ENCODE measurements around the gene SLC5A6. TPM values are rescaled to one million over a fixed set of nuclear protein-coding genes. Genes with fewer than 3 reads are reported as not detected.

The SLC5A6 gene
- 44.8 and 48.4 TPM in 2 replicates for total RNA-seq (2014; rRNA removed; shearing (Covaris generic))

GRCh38 chr2:27211943-27212625 lies at the start of gene SLC5A6, which contains the start of gene ATRAID:
SLC5A6 (minus strand) TSS chr2:27212268; CDS start chr2:27207650, 4,618 bp downstream.
ATRAID (plus strand) TSS chr2:27212041; CDS start chr2:27212369, 328 bp downstream.

GRCh38 chr2:27217173-27218121 lies 5.4 kb upstream of the SLC5A6 start, which contains the start of gene CAD:
CAD (plus strand) TSS chr2:27217369; CDS start chr2:27217552, 183 bp downstream.

Other genes with a start within 250 kb of the SLC5A6 start
- 7.2 and 8.4 TPM in 2 replicates for gene MAPRE3, start 241.6 kb downstream of the SLC5A6 start, total RNA-seq (2014; rRNA removed; shearing (Covaris generic))
- gene TMEM214, start 179.3 kb downstream of the SLC5A6 start, total RNA-seq (2014; rRNA removed; shearing (Covaris generic)): 38.3 and 48.0 TPM in 2 replicates
- gene AGBL5, start 160.6 kb downstream of the SLC5A6 start, total RNA-seq (2014; rRNA removed; shearing (Covaris generic)): 22.2 and 25.4 TPM in 2 replicates
- 146 and 169 TPM in 2 replicates for gene OST4, start 140.6 kb downstream of the SLC5A6 start, total RNA-seq (2014; rRNA removed; shearing (Covaris generic))
- gene EMILIN1, start 133.7 kb downstream of the SLC5A6 start, total RNA-seq (2014; rRNA removed; shearing (Covaris generic)): 88.5 and 90.6 TPM in 2 replicates
- gene KHK, start 125.5 kb downstream of the SLC5A6 start, total RNA-seq (2014; rRNA removed; shearing (Covaris generic)): 4.5 and 6.0 TPM in 2 replicates
- gene CGREF1, start 93.1 kb downstream of the SLC5A6 start, total RNA-seq (2014; rRNA removed; shearing (Covaris generic)): 19.0 and 23.2 TPM in 2 replicates
- 0.30 and 0.53 TPM in 2 replicates for gene ABHD1, start 88.5 kb downstream of the SLC5A6 start, total RNA-seq (2014; rRNA removed; shearing (Covaris generic))
- gene PREB, start 77.6 kb downstream of the SLC5A6 start, total RNA-seq (2014; rRNA removed; shearing (Covaris generic)): 53.7 and 60.9 TPM in 2 replicates
- gene PRR30, start 72.9 kb downstream of the SLC5A6 start, total RNA-seq (2014; rRNA removed; shearing (Covaris generic)): not detected in 2 replicates
- not detected in 2 replicates for gene TCF23, start 63.3 kb downstream of the SLC5A6 start, total RNA-seq (2014; rRNA removed; shearing (Covaris generic))
- 107 and 130 TPM in 2 replicates for gene ATRAID, start 227 bp downstream of the SLC5A6 start, total RNA-seq (2014; rRNA removed; shearing (Covaris generic))
- gene CAD, start 5.1 kb upstream of the SLC5A6 start, total RNA-seq (2014; rRNA removed; shearing (Covaris generic)): 57.4 and 66.2 TPM in 2 replicates
- gene SLC30A3, start 50.8 kb upstream of the SLC5A6 start, total RNA-seq (2014; rRNA removed; shearing (Covaris generic)): 0.66 and 1.2 TPM in 2 replicates
- not detected in 2 replicates for gene DNAJC5G, start 63.2 kb upstream of the SLC5A6 start, total RNA-seq (2014; rRNA removed; shearing (Covaris generic))
- gene TRIM54, start 70.2 kb upstream of the SLC5A6 start, total RNA-seq (2014; rRNA removed; shearing (Covaris generic)): 0.05 TPM in 1 of 2 replicates, not detected in the other
- gene UCN, start 96.2 kb upstream of the SLC5A6 start, total RNA-seq (2014; rRNA removed; shearing (Covaris generic)): 6.6 and 9.2 TPM in 2 replicates
- 89.7 and 100 TPM in 2 replicates for gene MPV17, start 110.8 kb upstream of the SLC5A6 start, total RNA-seq (2014; rRNA removed; shearing (Covaris generic))
- gene GTF3C2, start 144.5 kb upstream of the SLC5A6 start, total RNA-seq (2014; rRNA removed; shearing (Covaris generic)): 55.7 and 61.9 TPM in 2 replicates
- 33.2 and 38.4 TPM in 2 replicates for gene EIF2B4, start 158.1 kb upstream of the SLC5A6 start, total RNA-seq (2014; rRNA removed; shearing (Covaris generic))
- gene SNX17, start 158.3 kb upstream of the SLC5A6 start, total RNA-seq (2014; rRNA removed; shearing (Covaris generic)): 119 and 144 TPM in 2 replicates
- 22.8 and 24.3 TPM in 2 replicates for gene ZNF513, start 168.5 kb upstream of the SLC5A6 start, total RNA-seq (2014; rRNA removed; shearing (Covaris generic))
- gene PPM1G, start 197.3 kb upstream of the SLC5A6 start, total RNA-seq (2014; rRNA removed; shearing (Covaris generic)): 165 and 169 TPM in 2 replicates
- 67.3 and 72.5 TPM in 2 replicates for gene NRBP1, start 216.4 kb upstream of the SLC5A6 start, total RNA-seq (2014; rRNA removed; shearing (Covaris generic))
- gene KRTCAP3, start 230.1 kb upstream of the SLC5A6 start, total RNA-seq (2014; rRNA removed; shearing (Covaris generic)): 0.60 TPM in 1 of 2 replicates, not detected in the other

All from A375 (cell line).